Muscle of leg (tissue), 11 donors: Measurements from ENCODE around the gene ORAI3. TPM values are rescaled to one million over a fixed set of nuclear protein-coding genes. Genes with fewer than 3 reads are reported as not detected.

Experiments
- DNase-seq: peaks from one replicate; pipeline ENCODE4 v3.0.0; 2013
- H3K27ac ChIP-seq: one replicate; pipeline ENCODE4 v1.5.1; 2013; ENCODE audit warnings: mild to moderate bottlenecking, low read length, control low read depth
- H3K27me3 ChIP-seq: one replicate; pipeline ENCODE4 v1.6.1; 2013; ENCODE audit warnings: low read length; ENCODE audit not compliant: control insufficient read depth, insufficient read depth
- H3K36me3 ChIP-seq: one replicate; pipeline ENCODE4 v1.6.1; 2013; ENCODE audit warnings: low read length; ENCODE audit not compliant: control insufficient read depth, insufficient read depth
- H3K4me1 ChIP-seq: one replicate; pipeline ENCODE4 v1.6.1; 2013; ENCODE audit warnings: low read length; ENCODE audit not compliant: control insufficient read depth, insufficient read depth
- H3K4me3 ChIP-seq: one replicate; pipeline ENCODE4 v1.5.1; 2013; ENCODE audit warnings: low read length, control low read depth
- H3K9me3 ChIP-seq: replicated peaks from 2 replicates; pipeline ENCODE4 v1.6.1; 2013; ENCODE audit warnings: low read depth, low read length; ENCODE audit not compliant: control insufficient read depth
- WGBS: methylation state at CpG from one replicate; pipeline ENCODE4 v1.1.5; 2013; ENCODE audit warnings: missing lambda C conversion rate; ENCODE audit not compliant: insufficient coverage; 5-methylcytosine and 5-hydroxymethylcytosine counted together
- polyA plus RNA-seq, 8 donors: library from polyadenylated mRNA; unstranded; fragments of 120-200 nt; gene quantifications; one replicate each; pipeline versions ENCODE4 v1.2.1 to v1.2.3, GENCODE V29; 2013; ENCODE audit warnings: inconsistent platforms in 1 of 8, low replicate concordance in 1 of 8; ENCODE audit not compliant: insufficient read length in 8 of 8, insufficient read depth in 1 of 8
- total RNA-seq: library from RNA; stranded (reverse); fragments of 120-200 nt; gene quantifications from one replicate; pipeline ENCODE4 v1.2.4, GENCODE V29; 2013

ORAI3 gene
- total and polyA plus RNA-seq, 9 donors, result 8.9 to 14.0 (median 11.1) TPM

DNA sequence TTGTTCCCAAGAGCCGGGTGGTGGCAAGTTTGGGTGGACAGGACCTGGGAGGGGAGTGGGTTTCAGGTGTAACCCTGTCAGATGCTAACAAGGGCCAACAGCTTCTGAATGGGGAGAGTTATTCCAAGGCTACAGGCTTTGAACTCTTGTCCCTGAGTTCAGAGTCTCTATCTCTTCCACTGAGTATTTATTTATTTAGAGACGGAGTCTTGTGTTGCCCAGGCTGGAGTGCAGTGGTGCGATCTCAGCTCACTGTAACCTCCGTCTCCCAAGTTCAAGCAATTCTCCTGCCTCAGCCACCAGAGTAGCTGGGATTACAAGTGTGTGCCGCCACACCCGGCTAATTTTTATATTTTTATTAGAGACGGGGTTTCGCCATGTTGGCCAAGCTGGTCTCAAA, 6.1 kb downstream of the ORAI3 start:
- Histone ChIP-seq H3K4me1 (peaks cover 42% of the 10 kb centered on the region), H3K4me3 (no peak overlapping the region), H3K27me3 (no peaks in the 10 kb centered on the region), H3K36me3 (peaks cover 18% of the 10 kb centered on the region), H3K27ac (no peak overlapping the region), H3K9me3 (no peaks in the 10 kb centered on the region)
- no peak for DNase-seq
- 94% methylated on average over 4 of the region's 8 CpGs for WGBS

DNA sequence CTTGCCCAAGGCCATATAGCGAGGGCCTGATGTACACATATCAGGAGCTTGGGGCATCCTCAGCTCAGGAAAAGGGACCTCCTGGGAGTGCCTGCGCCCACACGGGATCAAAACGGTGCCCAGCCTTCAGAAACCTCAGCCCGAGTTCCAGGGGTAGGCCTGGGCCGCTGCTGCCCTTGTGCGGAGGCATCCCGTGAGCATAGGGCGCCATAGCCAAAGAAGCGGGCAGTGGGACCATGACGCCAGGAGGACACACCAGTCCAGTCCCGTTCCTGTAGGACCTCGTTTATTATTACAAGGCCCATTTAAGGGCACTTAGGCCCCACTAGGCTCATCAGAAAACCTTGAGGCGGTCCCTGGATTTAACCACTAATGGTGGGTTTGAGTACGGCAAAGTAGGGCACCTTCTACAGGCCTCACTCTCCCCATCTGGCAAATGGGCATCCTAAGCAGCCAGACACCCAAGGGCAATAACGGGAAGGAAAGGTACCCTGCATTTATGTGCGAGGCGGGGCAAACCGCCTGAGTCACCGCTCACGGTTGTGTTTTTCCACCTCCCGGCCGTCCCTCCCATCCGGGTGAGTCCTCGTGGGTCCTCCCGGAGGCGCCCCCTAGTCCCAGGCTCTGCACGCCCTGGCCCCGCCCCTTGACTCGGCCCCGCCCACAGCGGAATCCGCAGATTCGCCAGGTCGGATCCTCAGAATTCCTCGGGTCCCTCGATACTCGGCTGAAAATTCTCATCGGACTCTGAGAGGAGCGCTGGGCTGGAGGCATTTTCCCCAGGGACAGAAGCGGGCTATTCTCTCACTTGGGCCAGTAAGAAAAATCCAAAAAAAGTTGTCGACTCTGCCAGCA, 8.0 kb downstream of the ORAI3 start:
- Histone ChIP-seq H3K36me3 (peaks cover 33% of the 10 kb centered on the region), H3K27ac (peak overlapping the region; percentile 100), H3K4me1 (peaks cover 26% of the 10 kb centered on the region), H3K9me3 (no peaks in the 10 kb centered on the region), H3K4me3 (peak overlapping the region; percentile 92), H3K27me3 (no peaks in the 10 kb centered on the region)
- peak; percentile 88 for DNase-seq
- 24% methylated on average over 40 of the region's 42 CpGs for WGBS

DNA sequence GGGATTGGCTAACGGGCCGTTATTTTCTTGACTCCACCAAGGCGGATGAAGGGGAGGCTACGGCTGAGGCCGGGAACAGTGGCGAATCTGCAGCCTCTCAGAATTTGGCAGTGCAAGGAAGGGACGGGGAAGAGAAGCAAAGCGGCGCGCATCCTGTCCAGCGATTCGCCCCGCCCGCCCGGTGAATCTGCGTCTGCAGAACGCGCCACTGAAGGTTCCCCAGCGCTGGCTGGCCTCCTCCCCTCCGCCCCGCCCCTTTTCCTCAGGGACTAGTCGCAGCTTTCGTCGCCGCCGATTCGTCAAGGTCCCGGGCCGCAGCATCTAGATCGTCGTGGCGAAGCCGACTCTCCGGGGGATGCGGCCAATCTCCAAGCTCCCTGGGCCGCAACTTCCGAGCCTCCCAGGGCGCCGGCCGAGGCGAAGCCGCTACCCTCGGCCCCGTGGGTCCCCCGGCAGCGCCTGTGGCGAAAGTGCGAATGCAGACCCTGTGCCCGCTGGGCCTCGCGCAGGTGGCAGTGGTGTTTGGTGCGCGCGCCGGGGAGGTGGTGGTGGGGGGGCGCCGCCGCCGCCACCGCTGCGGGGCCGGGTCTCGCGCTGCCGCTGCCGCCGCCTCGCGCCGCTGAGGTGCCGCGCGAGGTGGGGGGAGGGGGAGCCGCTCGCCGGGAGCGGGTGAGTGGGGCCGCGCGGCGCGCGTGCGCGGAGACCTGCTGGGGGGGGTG, 8.7 kb downstream of the ORAI3 start, which contains the start of gene SETD1A:
Gene SETD1A (plus strand): TSS at position 299 of the 719 bp plus-strand sequence. CDS start 978 bp downstream, outside the sequence.
- WGBS, result under 1% methylated on average over 82 of the region's 85 CpGs
- H3K36me3 ChIP-seq, result peaks cover 41% of the 10 kb centered on the region
- peaks cover 26% of the 10 kb centered on the region for H3K4me1 ChIP-seq
- H3K27me3 ChIP-seq, result no peaks in the 10 kb centered on the region
- peak within 1 kb of the TSS; percentile 100 for H3K27ac ChIP-seq
- no peaks in the 10 kb centered on the region for H3K9me3 ChIP-seq
- peak; percentile 98 for DNase-seq
- peak within 1 kb of the TSS; percentile 92 for H3K4me3 ChIP-seq

DNA sequence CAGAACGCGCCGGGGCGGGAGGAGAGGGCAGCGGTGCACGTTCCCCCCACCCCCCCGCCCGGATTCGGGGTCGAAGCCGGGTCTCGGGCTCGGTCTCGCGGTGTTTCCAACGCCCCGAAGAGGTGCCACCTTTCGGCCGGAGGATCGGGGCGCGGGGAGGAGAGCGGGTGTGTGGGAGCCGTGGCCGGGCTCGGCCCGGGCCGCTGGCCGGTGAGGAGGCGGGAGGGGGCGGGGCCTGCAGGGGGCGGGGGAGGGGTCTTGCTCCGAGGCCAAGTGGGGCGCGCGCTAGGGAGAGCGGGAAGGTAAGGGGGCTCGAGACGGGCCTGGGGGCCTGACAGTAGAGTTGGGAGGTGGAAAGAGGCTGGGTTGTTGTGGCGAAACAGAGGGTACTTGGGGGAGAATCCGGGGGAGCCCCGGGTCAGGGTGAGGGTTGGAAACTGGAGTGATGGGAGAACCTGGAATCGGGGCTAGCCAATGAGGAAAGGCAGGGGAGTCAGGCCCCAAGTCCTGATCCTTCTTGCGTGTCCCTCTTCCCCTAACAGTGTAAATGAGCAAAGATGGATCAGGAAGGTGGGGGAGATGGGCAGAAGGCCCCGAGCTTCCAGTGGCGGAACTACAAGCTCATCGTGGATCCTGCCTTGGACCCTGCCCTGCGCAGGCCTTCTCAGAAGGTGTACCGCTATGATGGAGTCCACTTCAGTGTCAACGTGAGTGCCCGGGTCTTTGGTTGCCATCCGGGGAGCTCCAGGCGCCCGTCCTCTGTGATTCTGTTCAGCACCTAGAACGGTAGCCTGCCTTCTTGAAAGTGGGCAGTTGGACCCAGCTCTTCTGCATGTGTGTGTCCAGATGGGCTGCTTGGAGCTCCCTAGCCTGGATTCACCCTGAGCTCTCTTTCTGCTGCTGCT, 9.6 kb downstream of the ORAI3 start:
- WGBS, result 20% methylated on average over 27 of the region's 55 CpGs
- Histone ChIP-seq H3K27me3 (no peaks in the 10 kb centered on the region), H3K4me3 (peak overlapping the region; percentile 62), H3K27ac (peak overlapping the region; percentile 79), H3K9me3 (no peaks in the 10 kb centered on the region), H3K4me1 (peaks cover 21% of the 10 kb centered on the region), H3K36me3 (peaks cover 49% of the 10 kb centered on the region)
- peak; percentile 73 for DNase-seq

DNA sequence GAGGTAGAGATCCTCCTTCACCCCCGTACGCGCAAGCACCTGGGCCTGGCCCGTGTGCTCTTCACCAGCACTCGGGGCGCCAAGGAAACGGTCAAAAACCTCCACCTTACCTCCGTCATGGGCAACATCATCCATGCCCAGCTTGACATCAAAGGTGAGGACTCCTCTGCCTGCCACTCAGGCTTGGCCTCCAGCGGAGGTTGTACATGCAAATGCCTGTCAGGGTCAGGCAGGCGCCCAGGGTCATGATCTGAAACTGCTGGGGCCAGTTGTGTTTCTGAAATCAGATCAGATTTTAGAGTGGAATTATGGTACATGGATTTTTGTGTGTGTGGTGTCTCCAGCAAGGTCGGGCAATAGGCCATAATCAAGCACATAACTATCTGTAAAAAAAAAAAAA, 12.5 kb downstream of the ORAI3 start:
- H3K4me3 ChIP-seq, result no peak overlapping the region
- no peak for DNase-seq
- peaks cover 71% of the 10 kb centered on the region for H3K36me3 ChIP-seq
- H3K9me3 ChIP-seq, result no peaks in the 10 kb centered on the region
- WGBS, result 83% methylated on average over 9 of the region's 11 CpGs
- peaks cover 12% of the 10 kb centered on the region for H3K4me1 ChIP-seq
- no peak overlapping the region for H3K27ac ChIP-seq
- no peaks in the 10 kb centered on the region for H3K27me3 ChIP-seq

DNA sequence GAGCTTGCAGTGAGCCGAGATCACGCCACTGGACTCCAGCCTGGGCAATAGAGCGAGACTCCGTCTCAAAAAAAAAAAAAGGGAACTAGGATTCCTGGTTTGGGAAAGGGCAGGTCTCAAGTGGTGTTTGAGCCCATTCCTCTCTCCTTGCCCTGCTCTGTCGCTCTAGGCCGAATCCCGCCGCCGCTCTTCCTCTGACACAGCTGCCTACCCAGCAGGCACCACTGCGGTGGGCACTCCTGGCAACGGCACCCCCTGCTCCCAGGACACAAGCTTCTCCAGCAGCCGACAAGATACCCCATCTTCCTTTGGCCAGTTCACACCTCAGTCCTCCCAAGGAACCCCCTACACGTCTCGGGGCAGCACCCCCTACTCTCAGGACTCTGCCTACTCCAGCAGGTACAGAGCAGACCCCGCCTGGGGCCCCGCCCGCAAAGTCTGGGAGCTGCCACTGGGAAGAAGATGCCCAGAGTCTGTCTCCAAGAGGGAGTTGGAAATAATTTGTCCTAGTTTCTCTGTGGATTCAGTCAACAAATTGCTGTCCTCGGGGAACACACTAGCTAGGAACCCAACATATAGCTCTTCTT, 15.2 kb downstream of the ORAI3 start:
- H3K36me3 ChIP-seq, result peaks cover 87% of the 10 kb centered on the region
- 89% methylated on average over 16 of the region's 18 CpGs for WGBS
- H3K9me3 ChIP-seq, result no peaks in the 10 kb centered on the region
- no peak for DNase-seq
- no peaks in the 10 kb centered on the region for H3K27me3 ChIP-seq
- no peak overlapping the region for H3K4me3 ChIP-seq
- H3K27ac ChIP-seq, result no peak overlapping the region
- H3K4me1 ChIP-seq, result peaks cover 2% of the 10 kb centered on the region

DNA sequence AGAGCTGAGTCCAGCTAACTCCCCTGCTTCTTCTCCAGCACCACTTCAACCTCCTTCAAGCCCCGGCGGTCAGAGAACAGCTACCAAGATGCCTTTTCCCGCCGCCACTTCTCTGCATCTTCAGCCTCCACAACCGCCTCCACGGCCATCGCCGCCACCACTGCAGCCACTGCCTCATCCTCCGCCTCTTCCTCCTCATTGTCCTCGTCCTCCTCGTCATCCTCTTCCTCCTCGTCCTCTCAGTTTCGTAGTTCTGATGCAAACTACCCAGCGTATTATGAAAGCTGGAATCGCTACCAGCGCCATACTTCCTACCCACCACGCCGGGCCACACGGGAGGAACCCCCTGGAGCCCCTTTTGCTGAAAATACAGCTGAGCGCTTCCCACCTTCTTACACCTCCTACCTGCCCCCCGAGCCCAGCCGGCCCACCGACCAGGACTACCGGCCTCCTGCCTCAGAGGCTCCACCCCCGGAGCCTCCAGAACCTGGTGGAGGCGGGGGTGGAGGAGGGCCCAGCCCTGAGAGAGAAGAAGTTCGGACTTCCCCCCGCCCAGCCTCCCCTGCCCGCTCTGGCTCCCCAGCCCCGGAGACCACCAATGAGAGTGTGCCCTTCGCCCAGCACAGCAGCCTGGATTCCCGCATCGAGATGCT, 15.8 kb downstream of the ORAI3 start:
- Histone ChIP-seq H3K27ac (no peak overlapping the region), H3K9me3 (no peaks in the 10 kb centered on the region), H3K36me3 (peaks cover 89% of the 10 kb centered on the region), H3K27me3 (no peaks in the 10 kb centered on the region), H3K4me3 (no peak overlapping the region), H3K4me1 (no peaks in the 10 kb centered on the region)
- WGBS, result 90% methylated on average over 29 of the region's 33 CpGs
- no peak for DNase-seq

DNA sequence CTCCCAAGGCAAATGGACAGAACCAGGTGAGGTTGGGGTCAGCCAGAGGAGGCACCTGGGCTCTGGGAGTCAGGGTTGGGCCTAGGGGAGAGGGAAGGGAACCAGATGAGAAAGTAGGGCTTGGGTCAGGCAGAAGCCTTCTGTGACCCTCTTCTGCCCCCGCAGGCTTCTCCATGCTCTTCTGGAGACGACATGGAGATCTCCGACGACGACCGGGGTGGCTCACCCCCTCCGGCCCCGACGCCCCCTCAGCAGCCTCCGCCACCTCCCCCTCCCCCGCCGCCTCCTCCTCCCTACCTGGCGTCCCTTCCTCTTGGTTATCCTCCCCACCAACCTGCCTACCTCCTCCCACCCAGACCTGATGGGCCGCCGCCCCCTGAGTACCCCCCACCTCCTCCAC, 16.6 kb downstream of the ORAI3 start:
- no peak for DNase-seq
- peaks cover 84% of the 10 kb centered on the region for H3K36me3 ChIP-seq
- H3K9me3 ChIP-seq, result no peaks in the 10 kb centered on the region
- WGBS, result 78% methylated on average over 10 of the region's 15 CpGs
- no peaks in the 10 kb centered on the region for H3K27me3 ChIP-seq
- H3K27ac ChIP-seq, result no peak overlapping the region
- H3K4me3 ChIP-seq, result no peak overlapping the region
- no peaks in the 10 kb centered on the region for H3K4me1 ChIP-seq

DNA sequence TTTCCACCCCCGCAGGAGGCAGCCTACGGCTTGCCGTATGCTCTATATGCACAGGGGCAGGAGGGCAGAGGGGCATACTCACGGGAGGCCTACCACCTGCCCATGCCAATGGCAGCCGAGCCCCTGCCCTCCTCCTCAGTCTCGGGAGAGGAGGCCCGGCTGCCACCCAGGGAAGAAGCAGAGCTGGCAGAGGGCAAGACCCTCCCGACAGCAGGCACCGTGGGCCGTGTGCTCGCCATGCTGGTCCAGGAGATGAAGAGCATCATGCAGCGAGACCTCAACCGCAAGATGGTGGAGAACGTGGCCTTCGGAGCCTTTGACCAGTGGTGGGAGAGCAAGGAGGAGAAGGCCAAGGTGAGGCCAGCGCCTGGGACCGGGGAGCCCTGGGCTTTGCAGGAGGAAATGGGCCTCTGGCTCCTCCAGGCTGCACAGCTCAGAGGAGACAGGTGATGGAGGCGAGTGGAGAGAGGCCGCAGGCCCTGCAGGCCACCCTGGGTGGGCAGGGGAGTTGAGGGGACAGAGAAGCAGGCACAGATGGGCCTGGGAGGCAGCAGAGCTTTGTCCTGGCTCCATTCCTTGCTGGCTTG, 17.3 kb downstream of the ORAI3 start:
- Histone ChIP-seq H3K4me1 (no peaks in the 10 kb centered on the region), H3K27ac (no peak overlapping the region), H3K36me3 (peaks cover 84% of the 10 kb centered on the region), H3K27me3 (no peaks in the 10 kb centered on the region), H3K4me3 (no peak overlapping the region), H3K9me3 (no peaks in the 10 kb centered on the region)
- WGBS, result 88% methylated on average over 19 of the region's 19 CpGs
- no peak for DNase-seq
